Natural killer cell (primary cell): ENCODE results near the gene ZNF587. TPM values are rescaled to one million over a fixed set of nuclear protein-coding genes. Genes with fewer than 3 reads are reported as not detected.
A peak's percentile ranks its signal among the peaks of the same experiment; 100 is the strongest.
"Not testable (repeated sequence)": the region's sequence is repeated elsewhere in the genome, so short reads cannot be mapped to it uniquely, and the experiment has no call there.

Experiments used
- ATAC-seq, 3 donors: fragments of 150-1000 bp in 2 of 3; fragments of 200-7000 bp in 1 of 3; cut with Tn5 transposase; 1 replicate in 1 of 3; 2 replicates in 2 of 3; pipeline ENCODE4 v1.10.0; 2021; ENCODE audit warnings: mild to moderate bottlenecking in 2 of 3, moderate library complexity in 2 of 3
- DNase-seq, 2 donors: peaks; one replicate each; pipeline versions ENCODE4 v3.0.0 to v3.0.0-alpha.2; 2013 to 2021; ENCODE audit warnings: mixed read lengths in 1 of 2
- H3K27ac ChIP-seq: one replicate; pipeline ENCODE4 v1.5.1; 2013; ENCODE audit warnings: mild to moderate bottlenecking, low read length
- H3K27me3 ChIP-seq: one replicate; pipeline ENCODE4 v1.6.1; 2013; ENCODE audit warnings: low read length; ENCODE audit not compliant: control insufficient read depth, insufficient read depth
- H3K36me3 ChIP-seq: one replicate; pipeline ENCODE4 v1.6.1; 2013; ENCODE audit warnings: low read length; ENCODE audit not compliant: control insufficient read depth, insufficient read depth
- H3K4me1 ChIP-seq: one replicate; pipeline ENCODE4 v1.6.1; 2013; ENCODE audit warnings: low read length; ENCODE audit not compliant: control insufficient read depth, insufficient read depth
- H3K4me3 ChIP-seq: one replicate; pipeline ENCODE4 v1.5.1; 2013; ENCODE audit warnings: low read length
- H3K9me3 ChIP-seq: one replicate; pipeline ENCODE4 v1.6.1; 2013; ENCODE audit warnings: low read length; ENCODE audit not compliant: control insufficient read depth, insufficient read depth
- H3K27ac Mint-ChIP-seq, 2 donors: one replicate each; pipeline ENCODE4 v1.8.0; 2022; ENCODE audit warnings: mild to moderate bottlenecking in 2 of 2, mixed read lengths in 2 of 2, moderate library complexity in 1 of 2
- H3K27me3 Mint-ChIP-seq, 2 donors: one replicate each; pipeline ENCODE4 v1.8.0; 2022; ENCODE audit warnings: low read depth in 2 of 2, mixed read lengths in 2 of 2
- H3K36me3 Mint-ChIP-seq: one replicate; pipeline ENCODE4 v1.8.0; 2022; ENCODE audit warnings: mixed read lengths
- H3K4me1 Mint-ChIP-seq, 2 donors: one replicate each; pipeline ENCODE4 v1.8.0; 2022; ENCODE audit warnings: mixed read lengths in 2 of 2
- H3K4me3 Mint-ChIP-seq: one replicate; pipeline ENCODE4 v1.8.0; 2022; ENCODE audit warnings: mild to moderate bottlenecking, moderate library complexity, mixed read lengths
- H3K9me3 Mint-ChIP-seq, 2 donors: one replicate each; pipeline ENCODE4 v1.8.0; 2022; ENCODE audit warnings: mixed read lengths in 2 of 2
- CTCF ChIP-seq: fragments of 200-600 bp; IDR thresholded peaks from one replicate; pipeline ENCODE4 v1.8.0; 2022; ENCODE audit warnings: antibody characterized with exemption
- WGBS: methylation state at CpG from one replicate; pipeline ENCODE4 v1.1.7; 2013; ENCODE audit warnings: missing lambda C conversion rate; ENCODE audit not compliant: insufficient coverage; 5-methylcytosine and 5-hydroxymethylcytosine counted together
- intact Hi-C: fragments of 100-400 bp; cut with micrococcal nuclease; formaldehyde crosslinking; loops from one replicate; pipeline ENCODE4 v1.14.2; 2022
- total RNA-seq, 4 donors: library from RNA; stranded (reverse); fragments of 120-200 nt in 1 of 4; gene quantifications; one replicate each; pipeline versions ENCODE4 v1.2.3 to v1.2.4, GENCODE V29; 2013 to 2022

Gene ZNF587
- total RNA-seq, 3 donors from 2014 or later (not counting 1 experiment from before 2014, with no cell fraction given), result 54.9 to 58.9 (median 55.1) TPM

- Histone ChIP-seq H3K27me3 (no peaks in the 10 kb centered on the region), H3K27ac (no peak overlapping the region), H3K4me1 (peaks cover 14% of the 10 kb centered on the region), H3K36me3 (peaks cover 15% of the 10 kb centered on the region), H3K9me3 (no peaks in the 10 kb centered on the region), H3K4me3 (no peak overlapping the region)
- Mint-ChIP-seq H3K4me3 (peak overlapping the region; percentile 91), H3K9me3 (no peaks in the 10 kb centered on the region), H3K27me3 (no peaks in the 10 kb centered on the region), H3K36me3 (no peaks in the 10 kb centered on the region), H3K27ac (peak overlapping the region; percentile 77 to 80), H3K4me1 (peaks cover 26 to 31% of the 10 kb centered on the region in 2 donors)
- intact Hi-C loops, result no loop called here
- ATAC-seq, result peak in 2 of 3 donors; percentile 24 to 37
- WGBS, result 35% methylated on average over 18 of the region's 19 CpGs
- DNase-seq, result peak in 1 of 2 donors; percentile 23
- TF ChIP-seq CTCF, result no peak
Observed at GRCh38 chr19:57803594-57804325, 45.9 kb upstream of the ZNF587 start.

GRCh38 chr19:57807541-57807940 is 42.1 kb upstream of the ZNF587 start:
- Histone ChIP-seq H3K27me3 (no peaks in the 10 kb centered on the region), H3K4me3 (no peak overlapping the region), H3K36me3 (peaks cover 24% of the 10 kb centered on the region), H3K4me1 (peaks cover 16% of the 10 kb centered on the region), H3K9me3 (no peaks in the 10 kb centered on the region), H3K27ac (no peak overlapping the region)
- Mint-ChIP-seq H3K27me3 (no peaks in the 10 kb centered on the region), H3K4me3 (no peak overlapping the region), H3K36me3 (peaks cover 7% of the 10 kb centered on the region), H3K4me1 (peaks cover 12 to 18% of the 10 kb centered on the region in 2 donors), H3K9me3 (no peaks in the 10 kb centered on the region), H3K27ac (no peak overlapping the region)
- DNase-seq, result no peak
- intact Hi-C loops, result no loop called here
- WGBS, result 89% methylated on average over 1 of the region's 2 CpGs
- TF ChIP-seq CTCF, result no peak
- no peak for ATAC-seq

GRCh38 chr19:57810410-57811295 is 39.0 kb upstream of the ZNF587 start:
- H3K9me3 Mint-ChIP-seq, H3K4me3 ChIP-seq, DNase-seq, H3K27ac Mint-ChIP-seq, H3K27ac ChIP-seq, ATAC-seq, H3K9me3 ChIP-seq, H3K27me3 ChIP-seq, H3K27me3 Mint-ChIP-seq, H3K36me3 Mint-ChIP-seq, H3K4me3 Mint-ChIP-seq: not testable (repeated sequence)
- intact Hi-C loops, result loop anchor here (5.0 kb wide), 1 partner anchor 128 kb away; the partner anchor contains the start of gene ZNF551
- H3K4me1 Mint-ChIP-seq, result peaks cover 20 to 24% of the 10 kb centered on the region in 2 donors
- WGBS, result 98% methylated on average over 15 of the region's 17 CpGs
- peaks cover 23% of the 10 kb centered on the region for H3K4me1 ChIP-seq
- peaks cover 23% of the 10 kb centered on the region for H3K36me3 ChIP-seq

- peaks cover 7% of the 10 kb centered on the region for H3K36me3 Mint-ChIP-seq
- peaks cover 22% of the 10 kb centered on the region for H3K36me3 ChIP-seq
- intact Hi-C loops, result loop anchor here (5.0 kb wide), 1 partner anchor 130 kb away; the partner anchor contains the start of gene ZNF551
Observed at GRCh38 chr19:57812226-57812625, 37.4 kb upstream of the ZNF587 start.

More at GRCh38 chr19:57812226-57812625, 37.4 kb upstream of the ZNF587 start:
- no peaks in the 10 kb centered on the region for H3K9me3 Mint-ChIP-seq
- H3K4me1 ChIP-seq, result peaks cover 23% of the 10 kb centered on the region
- ATAC-seq, result no peak
- no peaks in the 10 kb centered on the region for H3K27me3 ChIP-seq
- peak overlapping the region in 1 of 2 donors; percentile 68 for H3K27ac Mint-ChIP-seq
- 75% methylated on average over 3 of the region's 3 CpGs for WGBS
- peak in 1 of 2 donors; percentile 19 for DNase-seq
- no peak for TF ChIP-seq CTCF
- no peak overlapping the region for H3K27ac ChIP-seq
- no peaks in the 10 kb centered on the region for H3K27me3 Mint-ChIP-seq
- H3K4me3 Mint-ChIP-seq, result no peak overlapping the region
- no peak overlapping the region for H3K4me3 ChIP-seq
- H3K4me1 Mint-ChIP-seq, result peaks cover 20 to 24% of the 10 kb centered on the region in 2 donors
- H3K9me3 ChIP-seq, result no peaks in the 10 kb centered on the region
